CD4-positive, alpha-beta T cell treated with Interferon alpha-2 for 1 hour (primary cell): ENCODE results near the gene MCU.
"Not testable (repeated sequence)": the region's sequence is repeated elsewhere in the genome, so short reads cannot be mapped to it uniquely, and the experiment has no call there.

ENCODE experiments used
- DNase-seq, 2 donors: peaks; one replicate each; pipeline ENCODE4 v3.0.0-alpha.2; 2020 to 2022

MCU gene, protein sequence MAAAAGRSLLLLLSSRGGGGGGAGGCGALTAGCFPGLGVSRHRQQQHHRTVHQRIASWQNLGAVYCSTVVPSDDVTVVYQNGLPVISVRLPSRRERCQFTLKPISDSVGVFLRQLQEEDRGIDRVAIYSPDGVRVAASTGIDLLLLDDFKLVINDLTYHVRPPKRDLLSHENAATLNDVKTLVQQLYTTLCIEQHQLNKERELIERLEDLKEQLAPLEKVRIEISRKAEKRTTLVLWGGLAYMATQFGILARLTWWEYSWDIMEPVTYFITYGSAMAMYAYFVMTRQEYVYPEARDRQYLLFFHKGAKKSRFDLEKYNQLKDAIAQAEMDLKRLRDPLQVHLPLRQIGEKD

DNA sequence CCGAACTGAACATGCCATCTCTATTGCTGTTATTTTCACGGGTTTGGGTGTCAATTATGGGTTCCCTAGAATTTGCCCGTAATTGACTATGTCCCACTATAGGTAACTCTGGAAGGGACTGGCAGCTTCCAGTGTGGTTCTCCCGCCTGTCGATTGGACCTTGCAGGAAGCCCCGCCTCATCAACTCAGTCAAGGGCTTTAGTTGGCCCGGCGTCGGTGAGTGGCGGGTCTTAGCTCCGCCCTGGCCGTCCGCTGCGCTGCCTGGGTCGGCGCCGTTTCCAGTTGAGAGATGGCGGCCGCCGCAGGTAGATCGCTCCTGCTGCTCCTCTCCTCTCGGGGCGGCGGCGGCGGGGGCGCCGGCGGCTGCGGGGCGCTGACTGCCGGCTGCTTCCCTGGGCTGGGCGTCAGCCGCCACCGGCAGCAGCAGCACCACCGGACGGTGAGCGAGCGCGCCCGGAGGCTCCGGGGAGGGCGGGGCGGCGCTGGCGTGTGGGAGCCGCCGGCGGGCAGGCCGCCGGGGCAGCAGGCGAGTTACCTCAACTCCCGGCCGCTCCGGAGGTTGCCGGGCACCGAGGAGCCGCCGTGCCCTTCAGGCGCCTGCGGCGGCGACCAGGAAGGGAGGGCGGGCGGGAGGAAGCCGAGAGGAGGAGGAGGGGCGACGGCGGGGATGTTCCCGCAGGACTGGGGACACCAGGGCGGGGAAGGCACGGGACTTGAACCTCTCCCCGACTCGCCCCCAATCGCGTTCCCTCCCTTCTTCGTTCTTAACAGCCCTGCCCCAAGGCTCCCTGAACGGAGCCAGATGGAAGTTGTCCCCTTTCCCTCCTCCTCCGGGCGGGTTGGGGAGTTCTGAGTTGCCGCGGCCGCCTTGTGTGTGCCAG, at the start of gene MCU:
TSS of gene MCU (plus strand) at position 281 of the 881 bp plus-strand sequence. CDS start at position 290, 9 bp downstream.
- peak; percentile 92 to 93 for DNase-seq

DNA sequence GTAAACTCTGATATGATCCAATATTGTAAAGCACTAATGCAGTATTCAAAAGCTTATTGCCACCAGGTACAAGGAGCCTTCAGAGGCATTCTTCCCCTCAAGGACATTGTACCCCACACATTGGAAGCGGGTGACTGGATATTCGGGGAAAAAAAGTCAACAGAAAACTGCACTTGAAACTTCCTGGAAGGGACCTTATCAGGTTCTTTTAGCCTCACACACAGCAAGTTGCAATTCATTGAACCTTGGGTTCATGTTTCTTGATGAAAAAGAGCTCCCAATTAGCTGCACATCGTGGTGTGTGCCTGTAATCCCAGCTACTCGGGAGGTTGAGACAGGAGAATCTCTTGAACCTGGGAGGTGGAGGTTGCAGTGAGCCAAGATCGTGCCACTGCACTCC, 49.6 kb upstream of the MCU start:
- no peak for DNase-seq

DNA sequence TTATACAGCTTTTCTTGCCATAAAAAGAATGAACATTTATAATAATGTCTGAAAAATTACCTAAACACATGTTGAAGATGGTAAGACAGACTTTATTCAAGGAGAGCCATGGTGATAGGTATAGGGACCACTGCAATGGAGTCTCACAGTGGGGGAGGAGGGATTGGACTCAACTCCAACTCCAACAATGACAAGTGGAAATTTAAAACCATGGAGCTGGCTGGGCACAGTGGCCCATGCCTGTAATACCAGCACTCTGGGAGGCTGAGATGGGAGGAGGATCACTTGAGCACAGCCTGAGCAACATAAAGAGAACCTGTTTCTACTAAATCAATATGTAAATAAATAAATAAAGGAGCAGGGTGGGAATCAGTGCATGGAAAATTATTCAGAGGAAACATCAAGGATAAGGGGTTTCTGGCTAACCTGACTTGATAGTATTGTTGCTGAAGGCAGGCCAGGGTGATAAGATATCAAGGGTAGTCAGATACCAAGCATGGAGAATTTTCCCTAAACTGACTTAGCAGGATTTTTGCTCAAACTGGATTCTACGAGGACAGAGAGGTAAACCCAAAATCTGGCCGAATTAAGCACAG, 46.6 kb upstream of the MCU start:
- DNase-seq = no peak

DNA sequence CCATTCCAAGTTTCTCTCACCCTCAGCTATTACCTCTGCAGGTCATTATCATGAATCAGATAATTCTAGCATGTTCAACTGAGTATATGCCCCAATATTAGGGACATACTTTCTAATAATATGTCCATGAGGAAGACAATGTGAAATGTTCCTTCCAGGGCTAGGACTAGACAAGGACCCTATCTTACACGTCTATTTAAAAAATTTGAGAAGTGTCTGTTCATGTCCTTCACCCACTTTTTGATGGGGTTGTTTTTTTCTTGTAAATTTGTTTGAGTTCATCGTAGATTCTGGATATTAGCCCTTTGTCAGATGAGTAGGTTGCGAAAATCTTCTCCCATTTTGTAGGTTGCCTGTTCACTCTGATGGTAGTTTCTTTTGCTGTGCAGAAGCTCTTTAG, 45.0 kb upstream of the MCU start:
- DNase-seq = not testable (repeated sequence)

DNA sequence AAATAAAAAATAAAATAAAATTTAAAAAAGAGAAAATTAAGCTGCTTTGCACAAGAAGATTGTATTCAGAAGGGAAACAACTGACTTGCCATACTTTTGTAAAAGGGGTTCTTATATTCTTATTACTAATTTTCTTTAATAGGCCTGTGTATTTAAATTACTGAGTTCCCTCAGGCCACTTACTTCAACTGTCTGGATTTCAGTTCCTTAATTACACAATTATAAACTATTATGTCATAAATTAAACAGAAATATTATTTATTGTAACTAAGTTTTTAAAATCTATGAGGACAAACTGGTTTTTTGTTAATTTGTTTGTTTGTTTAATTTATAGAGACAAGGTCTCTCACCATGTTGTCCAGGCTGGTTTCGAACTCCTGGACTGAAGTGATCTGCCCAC, 43.6 kb upstream of the MCU start:
- no peak for DNase-seq

DNA sequence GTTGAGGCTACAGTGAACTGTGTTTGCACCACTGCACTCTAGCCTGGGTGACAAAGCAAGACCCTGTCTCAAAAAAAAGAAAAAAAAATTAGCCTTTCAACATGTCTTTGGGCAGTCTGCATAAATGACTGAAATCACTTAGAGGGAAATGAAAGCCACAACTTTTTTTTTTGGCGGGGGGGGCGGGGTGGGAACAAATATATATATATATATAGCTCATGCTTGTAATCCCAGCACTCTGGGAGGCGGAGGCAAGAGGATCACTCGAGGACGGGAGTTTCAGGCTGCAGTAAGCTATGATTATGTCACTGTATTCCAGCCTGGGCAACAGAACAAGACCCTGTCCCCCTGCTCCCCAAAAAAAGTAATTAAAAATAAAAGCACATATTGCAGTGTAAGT, 42.7 kb upstream of the MCU start:
- no peak for DNase-seq

DNA sequence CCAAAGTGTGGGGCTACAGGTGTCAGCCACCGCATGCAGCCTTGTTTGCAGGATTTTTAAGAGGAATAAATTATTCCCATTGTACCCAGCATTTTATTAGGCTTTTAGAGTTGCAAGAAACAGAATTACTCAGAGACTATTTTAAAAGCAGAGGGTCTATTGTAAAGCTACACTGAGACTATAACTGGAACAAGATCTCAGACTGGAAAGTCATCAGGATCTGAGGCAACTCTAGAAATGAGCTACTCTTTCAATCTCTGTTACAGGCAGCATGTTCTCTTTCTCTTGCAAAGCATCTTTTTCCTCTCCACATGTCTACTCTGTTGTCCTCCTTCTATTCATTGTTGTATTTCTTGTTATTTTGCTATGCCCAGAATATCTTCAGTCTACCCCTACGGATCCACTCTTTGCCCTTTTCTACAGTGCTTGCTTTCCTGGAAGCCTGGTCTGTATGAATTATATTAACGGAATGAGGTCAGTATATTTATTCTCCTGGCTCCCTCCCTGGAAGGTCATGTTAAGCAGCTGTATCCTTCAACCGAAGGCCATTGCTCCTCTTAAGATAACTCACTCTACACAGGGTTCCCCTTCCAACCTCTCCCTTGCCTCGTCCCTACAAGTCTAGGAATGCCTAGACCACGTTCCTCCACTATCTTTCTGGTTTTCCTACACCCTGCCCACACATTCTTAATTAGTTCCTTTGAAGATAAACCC, 38.4 kb upstream of the MCU start:
- no peak for DNase-seq

DNA sequence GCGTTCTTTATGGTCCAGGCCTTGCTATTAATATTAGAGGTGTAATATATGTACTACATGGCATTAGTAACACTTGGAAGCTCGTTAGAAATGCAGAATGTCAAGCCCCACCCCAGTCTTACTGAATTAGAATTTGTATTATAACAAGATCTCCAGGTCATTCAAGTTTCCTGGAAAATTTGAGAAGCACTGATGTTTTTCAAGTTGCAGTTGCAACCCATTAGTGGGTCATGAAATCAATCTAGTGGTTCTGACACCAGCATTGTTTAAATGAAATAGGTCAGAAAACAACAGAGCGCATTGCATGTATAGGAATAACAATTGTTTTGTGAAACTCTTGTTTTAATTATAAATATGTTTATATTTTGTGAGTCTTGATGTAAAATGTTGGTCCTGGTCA, 37.2 kb upstream of the MCU start:
- no peak for DNase-seq

DNA sequence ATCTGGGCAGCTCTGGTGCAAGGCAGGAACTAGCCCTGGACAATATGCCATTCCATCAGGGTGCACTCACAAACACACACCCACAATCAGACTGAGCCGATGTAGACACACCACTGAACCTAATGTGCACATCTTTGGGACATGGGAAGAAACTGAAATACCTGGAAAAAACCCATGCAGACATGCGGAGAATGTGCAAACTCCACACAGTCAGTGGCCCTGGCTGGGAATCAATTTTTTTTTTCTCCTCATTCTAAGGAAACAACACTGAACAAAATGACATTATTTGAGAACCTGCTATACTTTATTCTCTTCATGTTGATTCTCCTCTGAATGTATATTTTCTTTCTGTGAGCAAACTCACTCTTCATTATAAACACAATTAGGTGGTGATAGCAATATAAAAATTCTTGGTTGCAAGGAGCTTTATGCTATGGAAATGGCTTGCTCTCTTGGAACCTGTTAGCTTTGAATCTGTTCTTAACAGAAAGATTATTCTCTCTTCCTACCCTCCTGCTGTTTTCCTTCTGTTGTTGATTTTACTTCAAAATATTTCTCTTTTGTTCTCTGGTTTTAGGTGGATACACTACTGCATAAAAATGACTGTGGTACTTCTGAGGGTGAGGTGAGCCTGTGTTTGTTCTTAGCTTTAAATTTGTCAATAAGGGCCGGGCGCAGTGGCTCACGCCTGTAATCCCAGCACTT, 33.1 kb upstream of the MCU start:
- DNase-seq = no peak

DNA sequence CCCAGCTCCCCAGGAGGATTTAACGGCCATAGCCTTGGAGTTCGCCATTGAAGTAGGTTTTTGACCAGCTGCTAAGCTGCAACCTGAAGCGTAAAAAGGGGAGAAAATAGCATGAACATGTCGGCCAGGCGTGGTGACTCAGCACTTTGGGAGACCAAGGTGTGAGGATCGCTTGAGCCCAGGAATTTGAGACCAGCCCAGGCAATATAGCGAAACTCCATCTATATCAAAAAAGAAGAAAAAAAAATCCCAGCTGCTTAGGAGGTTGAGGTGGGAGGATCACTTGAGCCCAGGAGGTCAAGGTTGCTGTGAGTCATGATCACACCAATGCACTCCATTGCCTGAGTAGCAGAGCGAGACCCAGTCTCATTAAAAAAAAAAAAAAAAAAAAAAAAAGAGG, 32.2 kb upstream of the MCU start:
- DNase-seq = no peak

DNA sequence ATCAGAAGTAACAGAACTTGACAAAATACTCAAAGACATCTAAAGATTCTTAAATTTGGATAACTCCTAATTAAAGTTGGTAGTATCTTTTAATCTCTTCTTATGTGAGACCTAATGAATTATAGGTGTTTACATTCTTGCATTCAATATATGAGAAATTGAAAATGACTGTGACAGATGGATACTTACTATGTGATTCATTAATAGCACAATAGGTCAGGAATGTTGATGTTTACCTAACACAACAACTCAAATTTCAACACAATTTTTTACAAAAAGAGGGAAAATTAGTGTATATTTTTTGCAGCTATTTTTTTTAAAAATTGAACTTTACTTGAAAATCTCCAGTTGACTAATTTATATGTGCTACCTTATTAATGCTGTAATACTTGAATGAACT, 31.7 kb upstream of the MCU start:
- no peak for DNase-seq

DNA sequence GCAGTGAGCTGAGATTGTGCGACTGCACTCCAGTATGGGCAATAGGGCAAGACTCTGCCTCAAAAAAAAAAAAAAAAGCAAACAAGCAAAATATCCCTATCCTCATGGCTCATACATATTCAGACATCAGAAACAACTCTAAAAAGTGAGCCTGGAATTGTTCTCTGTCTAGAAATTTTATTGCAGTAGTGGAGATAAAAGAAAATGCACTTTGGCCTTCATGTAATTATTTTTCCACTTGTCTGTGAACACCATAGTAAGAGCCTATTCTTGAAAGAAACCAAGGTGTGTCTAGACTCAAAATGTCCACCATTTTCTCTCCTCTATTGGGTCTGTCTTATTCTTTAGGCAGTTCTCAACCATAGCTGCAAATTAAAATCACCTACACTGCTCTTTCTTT, 30.5 kb upstream of the MCU start:
- no peak for DNase-seq

DNA sequence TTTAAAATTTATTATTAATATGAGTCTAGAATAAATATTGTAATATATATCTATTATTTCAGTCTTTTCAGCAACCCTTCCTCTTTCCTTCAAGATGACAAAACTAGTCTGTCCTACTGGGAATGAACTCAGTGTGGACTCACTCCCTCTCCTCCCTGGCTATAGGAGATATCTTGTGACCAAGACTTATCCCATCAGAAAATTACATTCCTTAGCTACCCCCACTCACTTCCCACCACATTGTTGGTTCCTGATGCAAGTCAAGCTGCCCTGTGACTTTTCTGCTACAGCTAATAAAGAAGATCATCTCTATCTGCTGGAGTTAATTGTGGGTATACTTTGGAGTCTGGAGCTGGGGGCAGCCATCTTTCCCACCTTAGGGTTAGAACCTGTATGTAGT, 28.0 kb upstream of the MCU start:
- DNase-seq = no peak

DNA sequence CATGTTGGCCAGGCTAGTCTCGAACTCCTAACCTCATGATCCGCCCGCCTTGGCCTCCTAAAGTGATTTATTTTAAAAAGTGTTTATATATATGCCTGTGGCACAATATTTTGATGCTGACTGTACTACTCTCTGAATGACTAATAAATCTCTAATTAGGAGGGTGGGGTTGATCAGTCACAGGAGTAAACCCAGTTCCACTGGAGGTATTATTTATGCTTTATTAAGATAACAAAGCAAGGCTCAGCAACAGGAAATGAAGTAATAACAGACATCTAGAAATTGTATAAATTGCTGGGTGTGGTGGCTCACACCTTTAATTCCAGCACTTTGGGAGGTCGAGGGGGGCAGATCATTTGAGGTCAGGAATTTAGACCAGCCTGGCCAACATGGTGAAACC, 26.0 kb upstream of the MCU start:
- DNase-seq = no peak

DNA sequence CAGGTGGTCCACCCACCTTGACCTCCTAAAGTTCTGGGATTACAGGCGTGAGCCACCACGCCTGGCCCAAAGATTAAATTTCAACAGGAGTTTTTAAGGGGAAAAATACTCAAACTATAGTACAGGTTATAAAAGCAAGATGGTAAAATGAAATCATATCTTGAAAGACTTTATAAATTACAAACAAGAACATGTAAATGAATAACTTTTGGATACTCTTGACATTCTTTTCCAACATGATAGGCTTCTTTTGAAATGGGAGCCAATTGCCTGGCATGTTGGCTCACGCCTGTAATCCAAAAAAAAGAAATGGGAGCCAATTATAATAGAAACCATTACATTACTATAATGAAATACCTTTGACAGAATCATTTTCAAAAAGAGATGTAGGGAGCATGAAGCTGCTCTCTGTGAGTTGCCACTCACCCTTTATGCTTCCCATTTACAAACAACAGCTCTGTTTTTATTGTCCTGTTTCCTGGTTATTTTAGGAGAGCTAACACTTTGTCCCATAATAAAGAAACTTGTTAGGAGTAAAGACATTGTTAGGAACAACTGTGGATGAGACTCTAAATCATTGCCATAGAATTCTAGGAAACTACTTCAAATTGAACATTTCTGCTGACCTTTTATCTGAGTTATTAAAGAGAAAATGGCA, 24.6 kb upstream of the MCU start:
- no peak for DNase-seq

DNA sequence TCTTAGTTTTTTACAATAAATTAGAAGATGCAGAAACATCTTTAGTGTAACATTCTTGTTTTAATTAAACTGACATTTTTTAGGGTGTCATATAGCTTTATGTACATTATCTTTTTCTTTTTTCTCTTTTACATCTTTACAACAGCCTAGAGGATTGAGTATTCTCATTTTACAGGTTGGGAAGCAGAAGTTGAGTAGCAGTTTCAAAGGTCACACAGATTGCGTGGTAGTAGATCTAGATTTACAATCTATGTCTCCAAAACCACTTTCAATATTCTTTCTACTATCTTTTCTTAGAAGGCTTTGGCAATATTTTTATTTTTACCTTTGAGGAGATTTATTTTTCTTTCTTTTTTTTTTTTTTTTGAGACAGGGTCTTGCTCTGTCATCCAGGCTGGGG, 18.7 kb upstream of the MCU start:
- DNase-seq = no peak

DNA sequence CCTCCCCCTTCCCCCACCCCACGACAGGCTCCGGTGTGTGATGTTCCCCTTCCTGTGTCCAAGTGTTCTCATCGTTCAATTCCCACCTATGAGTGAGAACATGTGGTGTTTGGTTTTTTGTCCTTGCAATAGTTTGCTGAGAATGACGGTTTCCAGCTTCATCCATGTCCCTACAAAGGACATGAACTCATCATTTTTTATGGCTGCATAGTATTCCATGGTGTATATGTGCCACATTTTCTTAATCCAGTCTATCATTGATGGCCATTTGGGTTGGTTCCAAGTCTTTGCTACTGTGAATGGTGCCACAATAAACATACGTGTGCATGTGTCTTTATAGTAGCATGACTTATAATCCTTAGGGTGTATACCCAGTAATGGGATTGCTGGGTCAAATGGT, 17.8 kb upstream of the MCU start:
- DNase-seq = not testable (repeated sequence)

DNA sequence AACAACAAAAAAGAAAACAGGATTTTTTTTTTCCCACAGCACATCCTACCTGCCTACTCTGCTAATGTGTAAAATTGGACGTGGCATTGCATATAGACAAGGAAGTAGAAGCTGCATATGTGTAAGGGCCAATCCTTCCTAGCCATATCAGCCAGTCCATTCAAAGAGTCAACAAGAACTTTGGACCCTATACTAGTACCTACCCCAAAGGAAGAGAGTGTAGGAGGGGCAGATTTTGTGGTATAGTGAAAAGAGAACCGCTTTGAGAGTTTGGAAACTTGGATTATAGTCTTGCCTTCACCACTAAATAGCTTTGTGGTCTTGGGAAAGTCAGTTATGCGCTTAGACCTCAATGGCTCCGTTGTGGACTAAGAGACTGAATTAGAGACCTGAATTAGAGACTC, 12.1 kb upstream of the MCU start:
- no peak for DNase-seq

DNA sequence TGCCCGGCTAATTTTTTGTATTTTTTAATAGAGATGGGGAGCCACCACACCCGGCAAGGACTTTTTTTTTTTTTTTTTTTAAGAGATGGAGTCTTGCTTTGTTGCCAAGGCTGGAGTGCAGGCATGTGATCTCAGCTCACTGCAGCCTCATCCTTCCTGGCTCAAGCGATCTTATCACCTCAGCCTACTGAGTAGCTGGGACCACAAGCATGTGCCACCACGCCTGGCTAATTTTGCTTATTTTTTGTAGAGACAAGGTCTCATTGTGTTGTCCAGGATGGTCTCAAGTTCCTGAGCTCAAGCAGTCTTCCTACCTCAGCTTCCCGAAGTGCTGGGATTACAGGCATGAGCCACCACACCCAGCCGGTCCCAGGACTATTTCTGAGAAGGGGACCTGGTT, 9.3 kb upstream of the MCU start:
- no peak for DNase-seq

DNA sequence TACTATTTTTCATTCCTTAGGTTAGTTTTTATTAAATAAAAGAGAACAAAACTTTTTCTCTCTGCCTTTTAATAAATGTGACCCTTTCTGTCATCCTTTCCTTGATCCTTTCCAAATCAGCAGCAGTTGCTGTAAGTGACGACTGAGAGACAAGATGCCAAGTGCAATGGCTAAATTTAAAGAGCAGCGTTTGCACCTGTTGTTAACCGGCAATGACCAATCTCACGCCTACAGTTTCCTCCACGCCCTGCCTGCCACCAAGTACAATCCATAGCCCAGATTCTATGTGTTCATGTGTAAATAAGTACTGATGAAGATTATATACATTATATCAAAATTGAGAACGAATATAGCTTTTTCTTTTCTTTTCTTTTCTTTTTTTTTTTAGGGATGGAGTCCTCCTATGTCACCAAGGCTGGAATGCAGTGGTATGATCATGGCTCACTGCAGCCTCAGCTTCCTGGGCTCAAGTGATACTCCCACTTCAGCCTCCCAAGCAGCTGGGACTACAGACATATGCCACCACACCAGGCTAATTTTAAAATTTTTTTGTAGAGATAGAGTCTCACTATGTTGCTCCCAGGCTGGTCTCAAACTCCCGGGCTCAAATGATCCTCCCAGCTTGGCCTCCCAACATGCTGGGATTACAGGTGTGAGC, 6.5 kb upstream of the MCU start:
- DNase-seq = no peak

DNA sequence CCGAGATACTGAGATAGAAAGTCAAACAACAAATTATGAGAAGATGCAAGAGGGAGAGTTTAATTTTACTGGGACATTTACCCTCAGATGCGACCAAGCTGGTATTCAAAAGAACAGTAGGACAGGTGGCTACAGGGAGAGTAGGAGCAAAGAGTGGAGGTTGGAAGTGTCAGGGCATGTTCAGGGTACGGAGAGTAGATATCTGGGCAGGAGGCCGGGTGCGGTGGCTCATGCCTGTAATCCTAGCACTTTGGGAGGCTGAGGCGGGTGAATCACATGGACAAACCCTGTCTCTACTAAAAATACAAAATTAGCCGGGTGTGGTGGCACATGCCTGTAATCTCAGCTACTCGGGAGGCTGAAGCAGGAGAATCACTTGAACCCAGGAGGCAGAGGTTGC, 5.5 kb upstream of the MCU start:
- DNase-seq = not testable (repeated sequence)

DNA sequence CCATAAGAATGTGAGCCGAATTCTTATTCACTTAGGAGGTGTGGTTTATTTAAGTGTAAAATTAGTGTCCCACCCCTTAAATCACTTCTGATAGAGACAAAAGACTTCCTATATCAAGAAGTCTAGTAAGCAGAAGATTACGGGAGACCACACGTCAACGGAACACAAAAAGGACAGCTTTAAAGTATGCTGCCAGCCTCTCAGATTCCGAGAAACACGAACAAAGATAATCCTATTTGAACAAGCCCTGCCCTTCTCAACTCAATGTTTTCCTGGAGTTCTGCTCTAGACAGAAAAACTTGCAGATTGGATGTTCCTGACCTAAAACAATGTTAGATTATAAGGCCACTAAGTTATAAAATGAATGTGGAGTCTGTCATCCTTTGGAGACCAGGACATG, 4.9 kb upstream of the MCU start:
- DNase-seq = no peak
